Activated CD8-positive, alpha-beta T cell treated with anti-CD3 and anti-CD28 coated beads, Interleukin-2, amount 10 ng/mL, durations not matched to agents 7 days and 5 days (primary cell): ENCODE results near the gene MTCH1. TPM values are rescaled to one million over a fixed set of nuclear protein-coding genes. Genes with fewer than 3 reads are reported as not detected.
A peak's percentile ranks its signal among the peaks of the same experiment; 100 is the strongest.

ENCODE experiments used
- ATAC-seq: fragments of 150-1000 bp; cut with Tn5 transposase; one replicate; pipeline ENCODE4 v1.10.0; 2021; ENCODE audit warnings: moderate library complexity
- CTCF ChIA-PET: fragments of 350-600 bp; sonication (Branson Sonifier 250); formaldehyde crosslinking; loops from one replicate; lab custom pipeline; 2021; ENCODE audit warnings: antibody characterized with exemption; lab: Charles Lee
- POLR2A ChIA-PET: fragments of 350-600 bp; sonication (Branson Sonifier 250); formaldehyde crosslinking; loops from one replicate; lab custom pipeline; 2021; ENCODE audit warnings: antibody characterized with exemption; lab: Charles Lee
- DNase-seq: peaks from one replicate; pipeline ENCODE4 v3.0.0-alpha.2; 2020
- H3K27ac Mint-ChIP-seq: one replicate; pipeline ENCODE4 v1.8.0; 2021; ENCODE audit warnings: mild to moderate bottlenecking, mixed read lengths
- H3K27me3 Mint-ChIP-seq: one replicate; pipeline ENCODE4 v1.8.0; 2021; ENCODE audit warnings: low read depth, mixed read lengths
- H3K36me3 Mint-ChIP-seq: one replicate; pipeline ENCODE4 v1.8.0; 2021; ENCODE audit warnings: low read depth, mixed read lengths
- H3K4me1 Mint-ChIP-seq: one replicate; pipeline ENCODE4 v1.8.0; 2021; ENCODE audit warnings: low read depth, mixed read lengths
- H3K4me3 Mint-ChIP-seq: one replicate; pipeline ENCODE4 v1.8.0; 2021; ENCODE audit warnings: mild to moderate bottlenecking, mixed read lengths
- H3K9me3 Mint-ChIP-seq: one replicate; pipeline ENCODE4 v1.8.0; 2022; ENCODE audit warnings: mixed read lengths; ENCODE audit not compliant: insufficient read depth
- total RNA-seq, 2 experiments: library from RNA; stranded (reverse); gene quantifications; one replicate each; pipeline ENCODE4 v1.2.3, GENCODE V29; 2021

MTCH1 gene
- total RNA-seq, 2 experiments from 2014 or later, result 117 to 122 TPM

DNA sequence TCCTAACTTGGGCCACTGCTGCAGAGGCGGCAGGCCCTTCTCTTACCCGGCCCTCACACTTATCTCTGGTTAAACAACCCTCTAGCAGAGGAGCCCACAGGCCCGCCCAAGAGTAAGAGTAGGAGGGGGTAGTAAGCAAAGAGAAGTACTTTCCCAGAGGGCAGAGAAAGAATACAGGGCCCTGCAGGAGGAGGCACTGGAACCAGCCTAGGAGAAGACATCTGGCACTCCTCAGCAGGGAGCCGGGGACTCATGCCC, 10.1 kb downstream of the MTCH1 start:
- no peak for ATAC-seq
- no peak for DNase-seq
- Mint-ChIP-seq H3K4me1 (peaks cover 21% of the 10 kb centered on the region), H3K27me3 (no peaks in the 10 kb centered on the region), H3K4me3 (no peak overlapping the region), H3K9me3 (no peaks in the 10 kb centered on the region), H3K36me3 (peaks cover 81% of the 10 kb centered on the region), H3K27ac (no peak overlapping the region)
- ChIA-PET POLR2A (no interaction called here), CTCF (interaction anchor here (2.1 to 7.8 kb wide), 2 partner anchors 43 to 91 kb away, joined by 6 to 70 read pairs; no protein-coding TSS in a partner anchor)

DNA sequence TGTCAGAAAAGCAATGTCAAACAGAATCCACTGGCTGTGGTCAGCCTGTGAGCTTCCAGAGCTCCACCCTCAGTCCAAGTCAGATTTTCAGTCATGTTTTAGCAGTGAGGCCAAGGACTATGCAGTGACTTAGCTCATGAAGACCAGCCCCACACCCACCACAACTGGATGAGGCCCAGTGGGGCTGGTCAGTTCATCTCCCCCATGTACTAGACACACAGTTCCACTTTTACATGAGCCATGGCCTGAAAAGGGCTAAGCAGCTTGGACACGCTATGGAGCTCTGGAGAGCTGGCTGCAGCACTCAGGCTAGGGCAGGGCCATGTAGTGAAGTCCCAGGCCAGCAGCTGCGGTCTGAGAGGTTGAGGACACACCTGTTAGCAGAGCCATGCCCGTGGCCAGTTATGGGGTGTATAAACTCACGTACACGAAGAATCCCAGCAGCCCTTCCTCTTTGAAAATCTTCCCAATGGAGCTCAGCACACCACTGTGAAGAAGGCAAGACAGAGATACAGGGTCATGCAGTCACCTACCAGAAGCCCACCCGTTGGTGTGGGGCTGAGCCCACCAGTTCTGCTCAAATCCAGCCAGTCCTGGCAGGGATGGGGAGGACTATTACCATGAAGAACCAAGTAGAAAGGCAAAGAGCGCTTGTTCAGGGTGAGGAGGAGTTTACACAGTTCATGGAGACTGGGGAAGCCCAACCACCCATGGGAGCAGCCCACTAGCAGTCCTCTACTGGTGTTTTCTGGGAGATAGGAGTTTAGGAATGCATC, 10.6 kb downstream of the MTCH1 start:
- Mint-ChIP-seq H3K9me3 (no peaks in the 10 kb centered on the region), H3K27ac (no peak overlapping the region), H3K4me1 (peaks cover 16% of the 10 kb centered on the region), H3K27me3 (no peaks in the 10 kb centered on the region), H3K4me3 (no peak overlapping the region), H3K36me3 (peaks cover 82% of the 10 kb centered on the region)
- ChIA-PET POLR2A (interaction anchor here (0.5 kb wide), 1 partner anchor 89 kb away, joined by 3 read pairs; the partner anchor contains the start of gene C6orf89), CTCF (interaction anchor here (0.9 to 7.8 kb wide), 3 partner anchors 44 to 90 kb away, joined by 3 to 70 read pairs (median 6); no protein-coding TSS in a partner anchor)
- no peak for DNase-seq
- no peak for ATAC-seq

DNA sequence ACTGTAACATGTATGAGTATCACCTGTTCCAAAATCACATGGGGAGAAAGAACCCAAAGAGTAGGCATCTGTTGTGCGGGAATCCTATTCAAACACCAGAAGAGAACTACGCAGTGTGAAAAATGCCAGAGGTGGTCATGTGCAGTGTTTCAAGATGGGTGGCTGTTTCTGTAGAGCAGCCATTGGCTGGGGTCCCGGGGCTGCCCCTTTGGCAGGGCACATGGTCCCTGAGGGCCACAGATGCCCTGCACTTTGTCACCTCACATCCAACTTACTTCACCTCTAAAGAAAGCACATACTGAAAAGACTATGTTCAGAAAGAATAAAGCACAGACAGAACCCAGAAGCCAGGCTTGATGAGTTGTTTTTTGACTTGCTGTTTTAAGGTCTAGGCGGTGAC, 12.3 kb downstream of the MTCH1 start:
- Mint-ChIP-seq H3K27ac (no peak overlapping the region), H3K4me1 (no peaks in the 10 kb centered on the region), H3K4me3 (no peak overlapping the region), H3K36me3 (peaks cover 87% of the 10 kb centered on the region), H3K27me3 (no peaks in the 10 kb centered on the region), H3K9me3 (no peaks in the 10 kb centered on the region)
- POLR2A ChIA-PET, result no interaction called here
- CTCF ChIA-PET, result no interaction called here
- ATAC-seq (no peak), DNase-seq (no peak)

DNA sequence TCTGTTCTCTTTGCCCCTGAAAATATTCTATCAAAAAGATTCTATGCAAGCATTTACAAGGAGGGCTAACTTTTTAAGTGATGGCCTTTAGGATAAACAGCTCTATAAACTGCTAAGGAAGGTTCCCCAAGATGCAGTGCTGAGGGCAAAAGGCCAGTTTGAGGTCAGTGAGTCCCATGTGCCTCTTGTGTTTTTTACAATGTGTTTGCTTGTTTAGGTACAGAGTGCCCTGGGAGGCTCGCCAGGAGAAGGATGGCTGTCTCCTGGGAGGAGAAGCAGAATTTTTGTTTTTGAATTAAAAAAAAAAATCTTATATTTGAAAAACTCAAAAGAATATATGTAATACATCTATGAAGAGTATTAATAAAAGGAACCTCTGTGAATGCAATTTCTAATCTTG, 12.8 kb downstream of the MTCH1 start:
- H3K4me3 Mint-ChIP-seq, result no peak overlapping the region
- ATAC-seq (no peak), DNase-seq (no peak)
- H3K27me3 Mint-ChIP-seq, result no peaks in the 10 kb centered on the region
- ChIA-PET POLR2A (no interaction called here), CTCF (no interaction called here)
- H3K27ac Mint-ChIP-seq, result no peak overlapping the region
- H3K4me1 Mint-ChIP-seq, result no peaks in the 10 kb centered on the region
- H3K36me3 Mint-ChIP-seq, result peaks cover 89% of the 10 kb centered on the region
- no peaks in the 10 kb centered on the region for H3K9me3 Mint-ChIP-seq

DNA sequence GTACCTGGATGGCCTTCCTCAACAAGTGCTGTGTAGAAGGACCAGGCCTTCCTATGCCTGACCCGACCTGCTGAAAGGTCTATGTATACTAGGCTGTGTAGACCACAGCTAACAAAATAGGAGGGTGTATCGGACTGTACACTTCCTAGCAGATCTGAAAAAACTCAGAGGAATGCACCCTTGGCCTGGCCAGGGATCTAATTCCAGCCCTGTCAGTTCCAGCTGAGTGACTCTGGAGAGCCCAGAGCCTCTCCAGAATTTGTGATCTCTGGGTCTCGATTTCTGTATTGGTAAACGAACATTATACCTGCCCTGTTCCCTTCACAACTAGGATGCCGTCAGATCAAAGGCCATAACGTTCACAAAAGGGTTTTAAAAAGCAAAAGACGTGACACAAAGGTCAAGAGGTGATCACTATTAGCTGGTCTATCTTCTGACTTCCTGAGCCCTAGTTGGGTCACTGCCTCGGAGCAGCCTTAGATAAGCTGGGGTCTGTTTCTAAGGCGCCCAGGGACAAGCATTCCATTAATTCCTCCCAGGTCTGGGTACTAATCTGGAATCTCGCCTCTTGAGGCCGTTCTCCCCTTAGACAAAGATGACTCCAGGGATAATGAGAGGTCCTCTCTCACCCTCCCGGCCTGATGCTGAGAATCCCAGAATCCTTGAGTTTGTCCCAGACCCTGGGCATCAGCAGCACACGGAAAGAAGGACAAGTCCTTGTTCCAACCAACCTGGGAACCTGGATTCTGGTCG, 13.9 kb downstream of the MTCH1 start:
- Mint-ChIP-seq H3K27me3 (no peaks in the 10 kb centered on the region), H3K36me3 (peaks cover 88% of the 10 kb centered on the region), H3K4me1 (no peaks in the 10 kb centered on the region), H3K4me3 (no peak overlapping the region), H3K27ac (peak overlapping the region; percentile 57), H3K9me3 (no peaks in the 10 kb centered on the region)
- ChIA-PET CTCF (interaction anchor here (2.3 kb wide), 1 partner anchor 16 kb away, joined by 9 read pairs; the partner anchor contains the start of gene PI16), POLR2A (interaction anchor here (0.9 kb wide), 1 partner anchor 60 kb away, joined by 3 read pairs; no protein-coding TSS in a partner anchor)
- ATAC-seq (no peak), DNase-seq (no peak)

DNA sequence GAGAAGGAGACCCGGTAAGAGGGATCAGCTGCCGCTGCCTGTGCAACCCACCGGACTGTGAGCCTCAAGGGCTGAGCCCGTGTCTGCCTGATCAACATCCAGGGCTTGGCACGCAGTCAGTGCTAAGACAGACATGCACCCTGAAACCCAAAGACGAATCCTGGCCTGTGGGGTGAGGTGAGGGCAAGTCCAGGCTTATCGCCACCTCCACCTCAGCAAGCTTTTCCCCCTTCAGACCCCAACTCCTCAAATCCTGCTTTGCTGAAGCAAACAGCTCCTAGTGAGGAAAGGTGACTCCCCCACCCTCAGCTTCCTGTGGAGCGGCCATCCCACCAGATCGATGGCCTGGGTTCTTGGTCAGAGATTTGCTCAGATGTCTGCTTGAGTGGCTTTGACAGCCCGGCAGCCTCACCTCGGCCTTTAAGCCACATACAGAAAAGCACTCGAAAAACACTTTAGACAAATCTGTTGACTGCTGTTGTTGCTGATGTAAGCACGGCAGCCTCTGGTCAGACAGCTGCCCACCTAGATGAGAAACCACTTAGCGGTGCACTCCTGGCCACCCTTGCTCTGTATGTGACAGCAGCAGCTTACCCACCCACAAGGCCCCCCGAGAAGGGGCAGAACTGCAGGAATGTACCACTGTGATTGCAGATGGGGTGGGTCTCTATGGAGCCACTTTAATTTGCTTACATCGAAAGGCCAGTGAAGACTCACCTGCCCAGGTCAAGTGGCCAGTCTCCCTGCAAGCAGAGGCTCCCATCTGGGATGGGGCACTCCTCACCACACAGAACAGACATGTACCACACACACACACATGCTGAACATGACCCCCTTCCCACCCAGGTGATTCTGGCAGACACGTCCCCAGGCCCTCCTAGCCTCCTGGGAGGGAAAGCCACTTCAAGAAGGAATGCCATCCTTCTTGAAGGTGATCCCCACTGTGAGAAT, 14.8 kb downstream of the MTCH1 start:
- no peaks in the 10 kb centered on the region for H3K9me3 Mint-ChIP-seq
- no peak overlapping the region for H3K4me3 Mint-ChIP-seq
- peaks cover 86% of the 10 kb centered on the region for H3K36me3 Mint-ChIP-seq
- no peaks in the 10 kb centered on the region for H3K4me1 Mint-ChIP-seq
- DNase-seq, result no peak
- ATAC-seq, result no peak
- ChIA-PET POLR2A (interaction anchor here (1.1 kb wide), 1 partner anchor 13 kb away, joined by 4 read pairs; no protein-coding TSS in a partner anchor), CTCF (interaction anchor here (2.3 kb wide), 1 partner anchor 15 kb away, joined by 9 read pairs; the partner anchor contains the start of gene PI16)
- no peaks in the 10 kb centered on the region for H3K27me3 Mint-ChIP-seq
- peak overlapping the region; percentile 57 for H3K27ac Mint-ChIP-seq

DNA sequence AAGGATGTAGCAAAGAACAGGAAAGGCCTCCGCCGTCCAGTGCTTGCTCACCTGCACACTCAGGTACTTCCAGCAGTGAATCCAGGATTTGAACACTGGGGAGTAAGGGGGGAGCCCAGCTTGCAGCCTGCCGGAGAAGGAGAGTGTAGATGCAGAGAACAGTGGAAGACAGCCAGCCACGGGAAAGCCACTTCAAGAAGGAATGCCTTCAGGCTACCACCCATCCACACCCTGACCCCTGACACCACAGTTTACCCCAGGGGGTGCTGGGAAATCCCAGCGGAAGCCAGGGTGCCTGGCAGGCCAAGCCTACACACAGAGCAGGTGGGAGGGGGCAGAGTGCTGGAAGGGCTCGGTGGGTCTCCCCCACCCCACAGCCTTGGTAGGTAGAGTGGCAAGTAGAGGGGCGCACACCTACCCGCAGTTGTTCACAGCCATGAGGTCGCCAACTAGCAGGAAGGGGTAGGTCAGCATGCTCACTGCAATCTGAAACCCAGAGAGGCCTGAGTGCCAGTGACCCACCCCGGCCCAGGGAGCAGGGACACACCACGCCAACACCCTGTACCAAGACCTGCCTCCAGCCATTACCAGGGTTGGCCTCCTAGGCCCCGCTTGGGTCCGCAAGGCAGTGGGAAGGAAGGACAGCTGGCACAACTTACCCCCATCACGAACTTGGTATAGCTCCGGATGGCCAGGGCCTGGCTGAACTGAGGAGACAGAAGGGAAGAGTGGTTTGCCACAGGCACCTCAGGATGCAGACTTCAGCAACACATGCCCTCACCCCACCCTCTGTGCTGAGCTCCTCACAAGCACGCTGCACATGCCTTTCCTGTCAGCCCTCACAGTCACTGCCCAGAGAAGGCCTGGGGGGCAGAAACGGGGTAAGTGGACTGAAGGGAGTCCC, 15.8 kb downstream of the MTCH1 start:
- Mint-ChIP-seq H3K36me3 (peaks cover 78% of the 10 kb centered on the region), H3K4me1 (peaks cover 3% of the 10 kb centered on the region), H3K9me3 (no peaks in the 10 kb centered on the region), H3K4me3 (no peak overlapping the region), H3K27ac (peak overlapping the region; percentile 57), H3K27me3 (no peaks in the 10 kb centered on the region)
- ChIA-PET POLR2A (interaction anchor here (1.1 kb wide), 1 partner anchor 14 kb away, joined by 4 read pairs; no protein-coding TSS in a partner anchor), CTCF (interaction anchor here (2.3 kb wide), 1 partner anchor 15 kb away, joined by 9 read pairs; the partner anchor contains the start of gene PI16)
- no peak for DNase-seq
- no peak for ATAC-seq

DNA sequence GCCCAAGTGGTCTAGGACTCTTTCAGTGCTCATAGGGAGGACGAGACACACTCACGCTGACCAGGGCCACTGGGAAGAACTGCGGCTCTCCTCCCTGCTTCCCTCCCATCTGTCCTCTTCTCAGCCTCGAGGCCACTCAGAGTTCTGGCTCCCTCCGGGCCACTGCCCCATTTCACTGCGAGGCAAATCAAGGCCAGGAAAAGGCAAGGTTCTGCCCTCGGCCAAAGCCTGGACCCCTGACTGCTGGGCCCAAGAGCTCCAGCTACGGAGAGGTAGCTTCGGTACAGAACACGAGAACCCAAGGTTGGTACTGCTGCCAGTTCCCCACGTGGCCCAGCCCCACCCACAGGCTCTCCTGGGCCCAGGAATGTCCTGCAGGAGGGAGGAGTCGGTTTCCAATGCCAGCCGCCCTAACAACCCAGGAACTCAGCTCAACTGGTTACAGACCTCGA, 16.7 kb downstream of the MTCH1 start:
- Mint-ChIP-seq H3K4me3 (no peak overlapping the region), H3K9me3 (no peaks in the 10 kb centered on the region), H3K4me1 (peaks cover 13% of the 10 kb centered on the region), H3K36me3 (peaks cover 69% of the 10 kb centered on the region), H3K27ac (no peak overlapping the region), H3K27me3 (no peaks in the 10 kb centered on the region)
- CTCF ChIA-PET, result no interaction called here
- DNase-seq (no peak), ATAC-seq (no peak)
- POLR2A ChIA-PET, result no interaction called here

DNA sequence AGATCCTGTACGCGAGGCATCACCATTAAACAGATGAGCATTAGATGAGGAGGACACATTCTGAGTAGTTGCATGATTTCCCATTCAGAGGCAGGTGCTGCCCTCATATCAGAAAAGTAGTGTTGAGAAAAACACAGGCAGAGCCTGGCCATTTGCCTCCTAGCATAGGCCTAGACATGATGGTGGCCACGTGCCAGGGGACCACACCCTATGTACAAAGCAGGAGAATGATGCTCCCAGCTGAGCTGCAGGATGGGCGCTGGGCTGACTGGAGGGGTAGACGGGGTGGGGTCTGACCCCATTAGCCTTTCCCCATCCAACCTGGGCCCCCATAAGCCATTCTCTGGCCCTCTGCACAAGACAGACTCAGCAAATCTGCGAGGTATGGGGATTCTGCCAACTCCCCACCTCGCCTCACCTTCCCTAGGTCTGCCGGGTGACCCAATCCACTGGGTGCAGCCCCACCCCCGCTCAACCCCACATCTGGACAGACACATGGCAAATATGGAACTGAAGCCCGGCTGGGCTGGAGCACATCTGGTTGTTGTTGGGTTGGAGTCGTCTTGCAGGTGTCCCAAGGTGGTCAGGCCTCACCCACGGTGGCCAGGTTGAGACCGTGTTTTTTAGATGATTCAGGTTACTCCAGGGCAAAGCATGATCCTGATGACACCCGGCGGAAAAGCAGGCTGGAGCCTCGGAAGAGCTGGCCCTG, 17.6 kb downstream of the MTCH1 start:
- POLR2A ChIA-PET, result no interaction called here
- no peak overlapping the region for H3K4me3 Mint-ChIP-seq
- H3K27ac Mint-ChIP-seq, result no peak overlapping the region
- no peak for DNase-seq
- peaks cover 61% of the 10 kb centered on the region for H3K36me3 Mint-ChIP-seq
- H3K9me3 Mint-ChIP-seq, result no peaks in the 10 kb centered on the region
- ATAC-seq, result no peak
- H3K4me1 Mint-ChIP-seq, result peaks cover 21% of the 10 kb centered on the region
- CTCF ChIA-PET, result interaction anchor here (1.3 kb wide), 1 partner anchor 94 kb away, joined by 3 read pairs; the partner anchor contains the start of gene PPIL1
- no peaks in the 10 kb centered on the region for H3K27me3 Mint-ChIP-seq

DNA sequence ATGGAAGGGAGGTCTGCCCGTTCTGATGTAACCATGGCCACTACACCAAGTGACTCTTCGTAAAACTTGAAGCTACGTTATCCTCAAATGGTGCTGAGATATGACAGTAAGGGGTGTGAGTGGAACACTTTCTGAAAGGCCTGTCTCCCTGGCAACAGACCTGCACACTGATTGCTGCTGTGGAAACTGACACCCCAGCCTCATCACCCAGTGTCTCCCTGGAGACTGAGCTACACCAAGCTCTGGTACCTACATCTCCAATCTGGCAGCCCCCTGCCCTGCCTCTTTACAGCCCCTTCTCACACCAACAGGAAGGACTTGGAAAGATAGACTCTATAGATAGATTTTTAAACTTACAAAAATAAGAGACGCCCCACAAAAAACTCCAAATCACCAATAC, 18.2 kb downstream of the MTCH1 start:
- H3K36me3 Mint-ChIP-seq, result peaks cover 56% of the 10 kb centered on the region

More for the DNA sequence above, 18.2 kb downstream of the MTCH1 start:
- H3K4me1 Mint-ChIP-seq, result peaks cover 28% of the 10 kb centered on the region
- ChIA-PET POLR2A (no interaction called here), CTCF (interaction anchor here (0.9 to 2.1 kb wide), 3 partner anchors 12 to 93 kb away, joined by 3 to 5 read pairs (median 4); partner anchors contain the start of gene PPIL1)
- H3K4me3 Mint-ChIP-seq, result no peak overlapping the region
- H3K9me3 Mint-ChIP-seq, result no peaks in the 10 kb centered on the region
- no peaks in the 10 kb centered on the region for H3K27me3 Mint-ChIP-seq
- no peak for DNase-seq
- H3K27ac Mint-ChIP-seq, result no peak overlapping the region
- no peak for ATAC-seq
